ENCODE results near the gene DYNC1H1.
A peak's percentile ranks its signal among the peaks of the same experiment; 100 is the strongest.

DYNC1H1 gene

DNA sequence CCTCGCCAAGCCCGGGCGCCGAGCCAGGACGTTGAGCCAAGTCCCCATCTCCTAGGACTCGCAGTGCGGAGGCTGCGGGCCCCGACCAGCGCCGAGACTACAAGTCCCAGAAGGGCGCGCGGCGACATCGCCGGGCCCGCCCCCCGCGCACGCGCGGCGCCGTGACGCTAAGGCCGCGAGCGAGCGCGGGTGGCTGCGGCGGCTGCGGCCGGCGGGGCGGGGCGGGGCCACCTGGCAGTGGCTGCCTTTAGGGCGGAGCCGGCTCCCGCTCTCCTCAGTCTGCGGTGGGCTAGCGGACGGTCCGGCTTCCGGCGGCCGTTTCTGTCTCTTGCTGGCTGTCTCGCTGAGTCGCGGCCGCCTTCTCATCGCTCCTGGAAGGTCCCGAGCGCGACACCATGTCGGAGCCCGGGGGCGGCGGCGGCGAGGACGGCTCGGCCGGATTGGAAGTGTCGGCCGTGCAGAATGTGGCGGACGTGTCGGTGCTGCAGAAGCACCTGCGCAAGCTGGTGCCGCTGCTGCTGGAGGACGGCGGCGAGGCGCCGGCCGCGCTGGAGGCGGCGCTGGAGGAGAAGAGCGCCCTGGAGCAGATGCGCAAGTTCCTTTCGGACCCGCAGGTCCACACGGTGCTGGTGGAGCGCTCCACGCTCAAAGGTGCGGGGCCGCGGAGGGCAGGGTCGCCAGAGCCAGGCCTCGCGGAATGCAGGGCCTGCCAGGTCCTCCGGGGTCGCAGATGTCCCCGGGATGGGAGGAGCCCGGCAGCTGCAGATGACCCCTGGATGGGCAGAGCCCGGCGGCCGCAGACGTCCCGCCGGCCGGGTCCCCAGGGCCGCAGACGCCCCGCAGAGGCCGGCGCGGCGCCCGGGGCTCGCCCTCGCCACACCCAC is at the start of gene DYNC1H1:
Gene DYNC1H1 (plus strand): TSS at position 277 of the 884 bp plus-strand sequence. CDS start 119 bp downstream, at position 396.
- peak; percentile 73 for DNase-seq (ENCODE audit: low spot score)

DNA sequence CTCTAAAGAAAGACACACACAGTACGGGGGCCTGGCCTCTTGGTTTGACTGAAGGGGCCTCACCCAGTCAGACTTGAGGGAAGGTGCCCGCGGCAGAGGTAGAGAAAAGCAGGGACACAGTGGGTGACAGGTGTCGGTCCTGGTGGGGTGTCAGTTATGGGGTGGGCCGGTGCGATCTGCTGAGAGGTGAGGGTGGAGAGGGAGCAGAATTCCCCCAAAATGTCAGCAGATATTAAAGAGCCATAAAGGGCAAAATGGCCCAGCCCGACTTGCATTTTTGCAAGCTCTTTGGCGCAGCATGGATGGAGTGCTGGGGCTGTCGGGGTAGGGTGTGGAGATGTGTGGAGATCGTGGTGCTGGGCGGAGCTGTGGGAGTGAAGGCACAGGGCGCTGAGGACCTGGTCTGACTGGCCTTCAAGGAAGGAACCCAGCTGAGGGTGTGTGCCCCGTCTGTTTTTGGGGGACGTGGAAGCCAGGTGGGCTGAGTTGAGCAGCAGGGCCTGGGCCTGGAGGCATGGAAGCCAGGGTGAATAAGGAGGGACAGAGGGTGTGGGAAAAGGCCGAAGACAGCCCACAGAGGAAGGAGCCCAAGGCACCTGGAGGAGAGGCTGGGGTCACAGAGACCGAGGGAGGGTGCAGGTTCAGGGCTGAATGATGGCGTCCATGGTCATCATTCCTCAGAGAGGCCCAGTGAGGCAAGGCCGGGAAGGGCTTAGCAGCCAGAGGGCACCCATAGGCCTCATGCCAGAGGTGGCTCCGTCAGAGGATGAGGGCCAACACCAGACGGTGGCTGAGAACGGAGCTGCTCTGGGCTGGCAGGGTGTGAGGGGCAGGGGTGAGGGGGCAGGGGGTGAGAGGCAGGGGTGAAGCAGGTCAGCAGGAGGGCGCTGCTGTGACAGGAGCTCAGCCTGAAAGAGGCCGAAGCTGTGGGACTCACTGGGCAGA is 48.2 kb upstream of the DYNC1H1 start:
- no peak for DNase-seq (ENCODE audit: low spot score)

DNA sequence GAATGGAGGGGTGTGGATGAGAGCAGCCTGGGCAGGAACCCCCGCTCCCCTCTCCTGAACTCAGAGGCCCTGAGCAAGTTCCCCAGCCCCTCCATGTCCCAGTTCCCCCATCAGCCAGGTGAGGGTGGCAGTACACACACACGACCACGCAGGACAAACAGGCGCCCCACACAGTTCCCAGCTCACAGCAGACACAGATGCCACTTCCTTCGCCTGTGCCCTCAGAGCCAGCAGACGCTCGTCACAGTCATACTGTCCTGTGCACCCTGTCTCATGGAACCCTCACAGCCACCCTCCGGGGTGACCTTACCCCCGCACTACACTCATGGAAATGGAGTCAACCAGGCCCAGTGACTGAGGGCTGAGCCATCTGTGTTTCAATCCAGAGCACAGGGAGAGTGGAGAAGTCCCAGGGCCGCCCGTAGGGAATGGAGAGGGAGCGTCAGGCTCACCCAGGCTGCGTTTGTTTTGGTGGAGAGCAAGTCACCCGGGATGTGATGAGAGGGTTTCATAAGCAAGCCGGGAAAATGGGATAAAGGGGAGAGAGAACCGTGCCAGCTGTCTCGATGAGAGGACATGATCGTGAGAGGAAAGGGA is 47.5 kb upstream of the DYNC1H1 start:
- DNase-seq (ENCODE audit: low spot score) = no peak

GRCh38 chr14:101917413-101918017 is 46.9 kb upstream of the DYNC1H1 start:
- no peak for DNase-seq (ENCODE audit: low spot score)

DNA sequence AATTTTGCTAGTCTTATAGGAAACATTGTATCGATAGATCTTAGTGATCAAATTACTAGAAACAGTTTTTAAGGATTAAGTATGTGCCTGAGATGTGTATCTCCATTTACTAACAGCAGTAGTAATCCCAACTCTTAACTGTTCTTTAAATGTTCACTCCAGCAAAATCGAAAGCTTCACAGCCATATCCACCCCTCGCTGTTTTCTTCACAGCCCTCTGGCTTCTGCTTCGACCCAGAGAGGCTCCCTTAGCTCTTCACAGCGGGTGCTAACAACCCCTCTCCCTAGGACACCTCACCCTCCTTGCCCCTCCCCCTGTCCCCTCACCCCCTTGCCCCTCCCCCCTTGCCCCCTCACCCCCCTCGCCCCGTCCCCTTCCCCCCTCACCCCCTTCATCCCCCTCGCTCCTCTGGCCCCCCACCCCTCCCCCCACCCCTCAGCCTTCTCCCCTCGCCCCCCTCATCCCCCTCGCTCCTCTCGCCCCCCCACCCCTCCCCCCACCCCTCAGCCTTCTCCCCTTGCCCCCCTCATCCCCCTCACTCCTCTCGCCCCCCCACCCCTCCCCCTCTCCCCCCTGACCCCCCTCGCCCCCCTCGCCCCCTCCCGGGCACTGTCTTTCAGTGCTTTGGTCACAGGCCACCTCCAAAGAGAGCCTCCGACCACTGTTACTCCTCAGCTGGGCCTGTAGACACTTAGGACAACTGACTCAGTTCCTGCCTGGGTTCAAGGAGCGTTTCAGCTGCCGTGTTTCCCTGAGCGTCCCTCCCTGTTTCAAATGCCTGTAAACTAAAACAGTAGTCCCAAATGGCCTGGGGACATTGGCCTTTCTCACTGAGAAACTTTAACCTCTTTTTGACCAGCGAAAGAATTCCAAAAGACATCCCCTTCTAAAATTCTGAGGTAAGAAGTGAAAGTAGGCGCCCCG is 46.0 kb upstream of the DYNC1H1 start:
- DNase-seq (ENCODE audit: low spot score) = no peak

GRCh38 chr14:101920271-101920670 is 44.1 kb upstream of the DYNC1H1 start:
- no peak for DNase-seq (ENCODE audit: low spot score)

DNA sequence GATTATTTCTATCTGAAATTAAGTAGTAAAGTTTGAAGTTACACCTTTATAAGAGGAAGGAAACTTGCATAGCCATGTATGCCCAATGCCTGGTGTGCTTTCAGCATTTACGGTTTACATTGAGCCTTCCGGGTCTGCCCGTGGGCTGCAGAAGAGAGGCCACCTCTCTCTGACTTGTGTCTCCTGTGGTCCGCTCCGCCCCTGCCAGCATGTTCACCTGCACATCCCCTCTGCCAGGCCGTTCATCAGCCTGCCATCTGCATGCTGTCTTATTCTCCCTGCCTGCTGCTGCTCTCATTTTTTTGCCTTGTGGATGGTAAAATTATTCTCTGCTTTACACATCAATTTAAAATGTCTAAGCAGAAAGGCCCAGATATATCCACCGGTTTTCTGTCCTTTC is 41.5 kb upstream of the DYNC1H1 start:
- no peak for DNase-seq (ENCODE audit: low spot score)

GRCh38 chr14:101925152-101925551 is 39.2 kb upstream of the DYNC1H1 start:
- DNase-seq (ENCODE audit: low spot score) = no peak

DNA sequence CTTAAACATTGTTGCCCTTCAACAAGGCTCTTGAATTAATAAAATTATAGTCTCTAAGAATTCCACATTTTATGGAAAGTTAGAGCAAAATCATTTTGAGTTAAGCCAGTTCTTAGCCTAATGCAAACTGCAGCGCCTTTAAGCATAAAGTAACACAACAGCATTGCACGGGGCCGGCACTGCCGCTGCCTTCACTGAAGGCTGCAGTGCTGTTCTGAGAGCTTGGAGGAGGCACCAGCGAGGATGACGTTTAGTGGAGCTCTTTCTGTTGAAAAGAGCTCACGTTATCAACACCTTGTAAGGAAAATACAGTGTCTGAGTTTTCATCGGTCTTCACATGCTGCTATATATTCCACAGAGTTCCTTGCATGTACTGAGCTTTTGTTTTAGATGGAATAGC is 38.3 kb upstream of the DYNC1H1 start:
- DNase-seq (ENCODE audit: low spot score) = no peak

- DNase-seq (ENCODE audit: low spot score) = no peak
Measured at GRCh38 chr14:101926620-101927019, 37.8 kb upstream of the DYNC1H1 start.

DNA sequence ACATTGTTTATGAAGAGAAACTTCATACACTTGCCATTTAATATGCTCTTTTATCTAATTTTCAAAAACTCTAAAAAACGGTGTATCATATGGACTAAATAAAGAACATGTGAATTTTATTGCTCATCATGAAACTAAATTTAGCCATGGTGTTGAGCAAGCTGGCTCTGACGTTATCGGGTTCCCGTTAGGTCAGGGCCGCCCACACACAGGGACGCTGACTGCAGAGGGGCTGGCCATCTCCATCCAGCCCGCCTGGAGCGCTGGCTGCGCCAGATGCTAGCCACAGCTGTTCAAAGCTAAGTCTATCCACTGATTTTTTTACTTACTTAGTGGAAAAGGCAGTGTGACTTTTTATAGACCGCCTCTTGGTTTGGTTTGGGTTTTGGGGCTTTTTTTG is 36.5 kb upstream of the DYNC1H1 start:
- DNase-seq (ENCODE audit: low spot score) = peak; percentile 77

GRCh38 chr14:101928415-101928841 is 35.9 kb upstream of the DYNC1H1 start:
- DNase-seq (ENCODE audit: low spot score) = no peak

DNA sequence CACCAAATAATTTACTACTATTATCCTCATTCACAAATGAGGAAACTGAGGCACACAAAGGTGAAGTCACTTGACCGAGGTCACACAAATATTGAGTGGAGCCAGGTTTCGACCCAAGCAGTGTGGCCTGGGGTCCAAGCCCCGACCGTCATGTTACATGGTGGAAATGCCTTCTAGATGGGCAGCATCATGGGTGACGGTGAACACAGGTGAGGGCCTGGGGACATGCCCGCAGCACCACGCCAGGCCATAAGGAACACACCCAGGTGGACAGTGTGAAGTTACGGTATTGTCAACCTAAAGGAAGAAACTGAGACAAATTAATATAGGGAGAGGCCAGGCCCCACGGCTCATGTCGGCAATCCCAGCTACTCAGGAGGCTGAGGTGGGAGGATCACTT is 35.3 kb upstream of the DYNC1H1 start:
- DNase-seq (ENCODE audit: low spot score) = no peak

DNA sequence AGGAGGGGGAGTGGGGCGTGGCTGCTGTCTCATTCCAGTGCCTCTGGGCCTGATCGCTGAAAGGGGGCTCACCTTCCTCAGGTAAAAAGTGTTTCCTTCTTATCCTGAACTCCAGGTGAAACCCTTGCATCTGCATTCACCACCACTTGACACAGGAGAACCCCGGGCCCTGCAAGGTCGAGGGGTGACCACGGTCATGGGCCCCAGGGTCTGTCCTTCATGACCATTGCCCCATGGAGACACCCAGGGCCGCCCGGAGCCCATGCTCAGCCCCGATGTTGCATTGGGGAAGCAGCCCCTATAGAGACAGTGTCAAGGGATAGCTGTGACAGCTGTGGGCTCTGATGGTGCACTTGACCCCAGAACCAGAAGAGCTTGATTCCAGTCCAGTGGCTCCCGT is 34.4 kb upstream of the DYNC1H1 start:
- DNase-seq (ENCODE audit: low spot score) = no peak

GRCh38 chr14:101932673-101933072 is 31.7 kb upstream of the DYNC1H1 start:
- DNase-seq (ENCODE audit: low spot score) = peak; percentile 54

- no peak for DNase-seq (ENCODE audit: low spot score)
Measured at GRCh38 chr14:101933209-101933608, 31.2 kb upstream of the DYNC1H1 start.

GRCh38 chr14:101934601-101935150 is 29.7 kb upstream of the DYNC1H1 start:
- DNase-seq (ENCODE audit: low spot score) = no peak

GRCh38 chr14:101937926-101938767 is 26.2 kb upstream of the DYNC1H1 start:
- no peak for DNase-seq (ENCODE audit: low spot score)

DNA sequence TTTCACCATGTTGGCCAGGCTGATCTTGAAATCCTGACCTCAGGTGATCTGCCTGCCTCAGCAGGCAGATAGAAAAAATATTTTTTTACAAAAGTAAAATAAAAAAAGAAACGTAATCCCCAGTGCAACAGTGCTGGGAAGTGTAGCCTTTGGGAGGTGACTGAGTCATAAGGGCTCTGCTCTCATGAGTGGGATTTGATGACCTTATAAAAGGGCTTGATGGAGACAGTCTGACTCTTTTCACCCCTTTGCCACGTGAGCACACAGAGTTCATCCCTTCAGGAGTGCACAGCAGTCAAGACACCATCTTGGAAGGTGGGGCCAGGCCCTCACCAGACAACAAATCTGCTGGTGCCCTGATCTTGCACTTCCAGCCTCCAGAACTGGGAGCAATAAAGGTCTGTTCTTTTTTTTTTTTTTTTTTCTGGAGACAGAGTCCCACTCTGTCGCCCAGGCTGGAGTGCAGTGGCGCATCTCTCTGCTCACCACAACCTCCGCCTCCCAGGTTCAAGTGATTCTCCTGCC is 24.7 kb upstream of the DYNC1H1 start:
- DNase-seq (ENCODE audit: low spot score) = no peak
